K562 (cell line): ENCODE results near the gene PSME1. TPM values are rescaled to one million over a fixed set of nuclear protein-coding genes. Genes with fewer than 3 reads are reported as not detected.

ENCODE experiments used
- ATAC-seq: fragments of 200-7000 bp; cut with Tn5 transposase; 3 replicates; pipeline ENCODE4 v1.9.1; 2020; ENCODE audit warnings: moderate library complexity
- BruUV-seq: library from RNA; stranded (reverse); fragments of 400-500 nt; replicated peaks from 2 replicates; lab custom pipeline; 2021; lab: Mats Ljungman, UMichigan
- CTCF ChIA-PET: fragments of 300-600 bp; formaldehyde crosslinking; extraction: SDS; loops from one replicate; lab custom pipeline; 2021; ENCODE audit warnings: low intra/inter-chr PET ratio; lab: Yijun Ruan, JAX
- POLR2A ChIA-PET: fragments of 300-600, 350-650 bp; sonication (Branson Sonifier 250); formaldehyde crosslinking; extraction: SDS; loops from one replicate; lab custom pipeline; 2021; ENCODE audit warnings: antibody characterized with exemption, inconsistent platforms; lab: Yijun Ruan, JAX
- DNase-seq, 4 experiments: peaks; one replicate each; pipeline versions ENCODE4 v3.0.0 to v3.0.0-alpha.2; 2011 to 2018; ENCODE audit warnings: low spot score in 3 of 4, mixed read lengths in 3 of 4; ENCODE audit errors: extremely low read depth in 1 of 4
- FAIRE-seq: peaks from 2 replicates; lab custom pipeline; 2011; peaks lifted over from hg19 to GRCh38; lab: Jason Lieb, UNC
- H2AFZ ChIP-seq: 2 replicates; pipeline ENCODE4 v1.6.0; 2011; ENCODE audit warnings: low read depth, low read length, control low read depth, inconsistent platforms
- H3K27ac ChIP-seq: fragments of 200-600 bp; 3 replicates; pipeline ENCODE4 v1.8.0; 2011; ENCODE audit warnings: low read depth, mild to moderate bottlenecking, control low read depth, inconsistent platforms, low read length, moderate library complexity, mixed read lengths; ENCODE audit errors: extremely low read depth
- H3K27me3 ChIP-seq, 2 experiments: fragments of 300-600 bp in 1 of 2; 2 replicates in 1 of 2; 3 replicates in 1 of 2; pipeline versions ENCODE4 v1.6.0 to v1.8.0; 2011; ENCODE audit warnings: inconsistent platforms in 2 of 2, low read length in 2 of 2, mild to moderate bottlenecking in 1 of 2, mixed read lengths in 1 of 2, moderate library complexity in 1 of 2; ENCODE audit not compliant: control insufficient read depth in 2 of 2, insufficient read depth in 2 of 2
- H3K36me3 ChIP-seq: fragments of 300-600 bp; 3 replicates; pipeline ENCODE4 v1.8.0; 2011; ENCODE audit warnings: mild to moderate bottlenecking, low read length, inconsistent platforms; ENCODE audit not compliant: control insufficient read depth, insufficient read depth
- H3K4me1 ChIP-seq, 2 experiments: fragments of 200-600 bp in 1 of 2; replicated peaks in 1 of 2; 2 replicates in 1 of 2; 3 replicates in 1 of 2; pipeline versions ENCODE4 v1.5.1 to v1.8.0; 2011; ENCODE audit warnings: inconsistent platforms in 2 of 2, low read length in 2 of 2, mild to moderate bottlenecking in 1 of 2, mixed read lengths in 1 of 2, moderate library complexity in 1 of 2; ENCODE audit not compliant: control insufficient read depth in 2 of 2, insufficient read depth in 2 of 2
- H3K4me2 ChIP-seq: 2 replicates; pipeline ENCODE4 v1.6.1; 2011; ENCODE audit warnings: low read length, control low read depth, inconsistent platforms, mixed read lengths; ENCODE audit not compliant: insufficient read depth
- H3K4me3 ChIP-seq: fragments of 200-600 bp; sonication (generic), shearing (Covaris generic); 2 replicates; pipeline ENCODE4 v1.5.1; 2016; ENCODE audit warnings: control low read depth, inconsistent platforms
- H3K79me2 ChIP-seq: fragments of 200-600 bp; 3 replicates; pipeline ENCODE4 v1.8.0; 2011; ENCODE audit warnings: low read length, inconsistent platforms; ENCODE audit not compliant: control insufficient read depth, insufficient read depth
- H3K9ac ChIP-seq, 2 experiments: 2 replicates each; pipeline versions ENCODE4 v1.6.0 to v1.6.1; 2011; ENCODE audit warnings: low read depth in 2 of 2, low read length in 2 of 2, control low read depth in 1 of 2, inconsistent platforms in 1 of 2, mild to moderate bottlenecking in 1 of 2, mixed read lengths in 1 of 2; ENCODE audit not compliant: insufficient read depth in 1 of 2
- H3K9me1 ChIP-seq: one replicate; pipeline ENCODE4 v1.6.0; 2011; ENCODE audit warnings: inconsistent platforms, mild to moderate bottlenecking, low read length, moderate library complexity; ENCODE audit not compliant: control insufficient read depth, insufficient read depth
- H3K9me3 ChIP-seq: replicated peaks from 2 replicates; pipeline ENCODE4 v1.5.1; 2011; ENCODE audit warnings: low read depth, low read length, inconsistent platforms; ENCODE audit not compliant: control insufficient read depth, insufficient read depth
- H4K20me1 ChIP-seq: replicated peaks from 2 replicates; pipeline ENCODE4 v1.6.1; 2011; ENCODE audit warnings: low read length, inconsistent platforms, mixed read lengths; ENCODE audit not compliant: control insufficient read depth, insufficient read depth
- E2F1 ChIP-seq: sonication (generic); formaldehyde crosslinking; IDR thresholded peaks from 2 replicates; pipeline ENCODE4 v1.8.1; 2023; ENCODE audit warnings: mild to moderate bottlenecking, missing genetic modification reagents, moderate library complexity
- HBP1 ChIP-seq: fragments of 450-650 bp; formaldehyde crosslinking; IDR thresholded peaks from 2 replicates; pipeline ENCODE4 v1.4.0; 2022; ENCODE audit warnings: missing genetic modification characterization
- HDAC1 ChIP-seq, 2 experiments: fragments of 450-650 bp; IDR thresholded peaks; 2 replicates each; pipeline ENCODE4 v1.6.1; 2016 to 2017; ENCODE audit warnings: inconsistent platforms in 1 of 2, mild to moderate bottlenecking in 1 of 2, moderate library complexity in 1 of 2
- HMBOX1 ChIP-seq: sonication (generic); IDR thresholded peaks from 2 replicates; pipeline ENCODE4 v1.6.1; 2016
- IRF2 ChIP-seq: sonication (generic); formaldehyde crosslinking; IDR thresholded peaks from 2 replicates; pipeline ENCODE4 v1.8.1; 2022; ENCODE audit warnings: mild to moderate bottlenecking, missing genetic modification reagents
- KDM4B ChIP-seq, 2 experiments: fragments of 450-650 bp in 1 of 2; sonication (generic) in 1 of 2; IDR thresholded peaks; 2 replicates each; pipeline ENCODE4 v1.6.1; 2016 to 2017; ENCODE audit warnings: borderline replicate concordance in 2 of 2, antibody characterized with exemption in 1 of 2, low read depth in 1 of 2, mild to moderate bottlenecking in 1 of 2
- NCOA1 ChIP-seq: fragments of 450-650 bp; IDR thresholded peaks from 2 replicates; pipeline ENCODE4 v1.6.1; 2016; ENCODE audit warnings: low read depth
- POLR2AphosphoS2 ChIP-seq: IDR thresholded peaks from 2 replicates; pipeline ENCODE4 v1.6.1; 2012; ENCODE audit warnings: low read length, improper control_type of control experiment
- TAF7 ChIP-seq: fragments of 450-650 bp; IDR thresholded peaks from 2 replicates; pipeline ENCODE4 v1.6.1; 2016; ENCODE audit warnings: missing genetic modification characterization, missing compliant biosample characterization
- TAF9B ChIP-seq: fragments of 450-650 bp; IDR thresholded peaks from 2 replicates; pipeline ENCODE4 v1.6.1; 2018; ENCODE audit warnings: mild to moderate bottlenecking; ENCODE audit not compliant: partially characterized antibody
- ZBED1 ChIP-seq: IDR thresholded peaks from 2 replicates; pipeline ENCODE4 v1.6.1; 2014
- ZBTB1 ChIP-seq: sonication (generic); formaldehyde crosslinking; IDR thresholded peaks from 2 replicates; pipeline ENCODE4 v1.8.1; 2023; ENCODE audit warnings: missing genetic modification reagents, low read depth, mild to moderate bottlenecking, borderline replicate concordance
- WGBS: fragments of 100-300 bp; shearing (Covaris generic); methylation state at CpG from one replicate; pipeline ENCODE4 v1.1.6; 2016; ENCODE audit warnings: low coverage, mixed read lengths; ENCODE audit not compliant: insufficient coverage; ENCODE audit errors: missing lambda C conversion rate; 5-methylcytosine and 5-hydroxymethylcytosine counted together
- in situ Hi-C: fragments of 300-500 bp; cut with MboI; formaldehyde crosslinking; loops from 4 replicates; pipeline ENCODE4 v1.15.0; 2018; ENCODE audit warnings: inconsistent platforms, mixed read lengths
- intact Hi-C: fragments of 100-400 bp; cut with micrococcal nuclease; formaldehyde crosslinking; loops from 2 replicates; pipeline ENCODE4 v1.14.2; 2022
- polyA plus RNA-seq, 8 experiments: library from polyadenylated mRNA; depleted of rRNA in 4 of 8; stranded (reverse) in 5 of 8; unstranded in 3 of 8; fragments of >200 nt; fragmentation: Nextera tagmentation in 2 of 8; fragmentation: Illumina TruSeq in 1 of 8; extraction: Ambion mirVana in 2 of 8; extraction: Trizol in 1 of 8; gene quantifications; 2 replicates each; pipeline versions ENCODE4 v1.2.1 to v1.2.3, GENCODE V29; 2011 to 2014; ENCODE audit warnings: inconsistent platforms in 1 of 8, missing spikeins in 1 of 8
- total RNA-seq, 7 experiments: library from RNA; depleted of rRNA in 6 of 7; stranded (reverse); fragments of >200 nt in 6 of 7; fragmentation: Illumina TruSeq in 2 of 7; extraction: Trizol in 2 of 7; gene quantifications; 2 replicates each; pipeline versions ENCODE4 v1.2.1 to v1.2.3, GENCODE V29; 2011 to 2021; ENCODE audit warnings: low replicate concordance in 1 of 7
- TF ChIP-seq, protein P1 (sequence below): sonication (generic); formaldehyde crosslinking; IDR thresholded peaks from 2 replicates; pipeline ENCODE4 v1.8.1; 2023; ENCODE audit warnings: mild to moderate bottlenecking, missing genetic modification reagents
- TF ChIP-seq, protein P2 (sequence below): fragments of 450-650 bp; conservative IDR thresholded peaks from 2 replicates; pipeline ENCODE4 v1.6.1; 2016; ENCODE audit warnings: missing genetic modification characterization, low read depth, mild to moderate bottlenecking, missing compliant biosample characterization, moderate library complexity
- TF ChIP-seq, protein P3 (sequence below): fragments of 250-450 bp; sonication (Bioruptor Pico); IDR thresholded peaks from 2 replicates; pipeline ENCODE4 v1.8.0; 2022; ENCODE audit warnings: inconsistent platforms

Gene PSME1
- total and polyA plus RNA-seq, 9 of the 15 experiments (the other 6 are each of a cell fraction or from before 2014, with no cell fraction given) = 20.3 to 180 (median 67.5) TPM

DNA sequence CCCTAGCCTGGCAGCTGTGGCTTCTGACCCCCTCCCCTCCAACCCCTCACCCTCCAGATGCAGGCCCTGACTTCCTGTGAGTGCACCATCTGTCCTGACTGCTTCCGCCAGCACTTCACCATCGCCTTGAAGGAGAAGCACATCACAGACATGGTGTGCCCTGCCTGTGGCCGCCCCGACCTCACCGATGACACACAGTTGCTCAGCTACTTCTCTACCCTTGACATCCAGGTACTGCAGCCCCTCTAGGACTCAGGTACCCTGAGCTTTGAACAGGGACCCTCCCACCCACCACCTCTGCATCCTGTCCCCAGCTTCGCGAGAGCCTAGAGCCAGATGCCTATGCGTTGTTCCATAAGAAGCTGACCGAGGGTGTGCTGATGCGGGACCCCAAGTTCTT, 19.1 kb downstream of the PSME1 start:
- no TSS peak for BruUV-seq
- Histone ChIP-seq H3K4me3 (no peak overlapping the region), H3K27me3 (no peaks in the 10 kb centered on the region), H3K9me3 (no peaks in the 10 kb centered on the region), H3K9ac (0 out of 4 replicates have a peak overlapping the region, but pooled peaks of 1 of the 2 experiments have one; percentile 35), H3K9me1 (no peaks in the 10 kb centered on the region), H3K4me2 (no peak overlapping the region), H3K4me1 (peaks cover 0 to 11% of the 10 kb centered on the region in 2 experiments; a peak in 2 of 5 replicates), H2AFZ (no peak overlapping the region), H3K36me3 (peaks cover 68% of the 10 kb centered on the region; the same call in 2 of the 3 replicates), H3K79me2 (no peaks in the 10 kb centered on the region), H4K20me1 (no peaks in the 10 kb centered on the region), H3K27ac (no peak overlapping the region)
- TF ChIP-seq ZBTB1 (CRISPR knock-in tag) (no peak), E2F1 (no peak), ZBED1 (no peak), TAF9B (no peak), POLR2AphosphoS2 (no peak), NCOA1 (no peak), TAF7 (tag) (no peak), HBP1 (CRISPR knock-in tag) (no peak), HMBOX1 (no peak), HDAC1 (IDR thresholded peaks at IDR 0.05) (no peak), KDM4B (IDR thresholded peaks at IDR 0.05; ENCODE audit: borderline replicate concordance in 2 of 2, low read depth in 1 of 2) (no peak), IRF2 (CRISPR knock-in tag) (no peak)
- TF ChIP-seq, protein P1, sequence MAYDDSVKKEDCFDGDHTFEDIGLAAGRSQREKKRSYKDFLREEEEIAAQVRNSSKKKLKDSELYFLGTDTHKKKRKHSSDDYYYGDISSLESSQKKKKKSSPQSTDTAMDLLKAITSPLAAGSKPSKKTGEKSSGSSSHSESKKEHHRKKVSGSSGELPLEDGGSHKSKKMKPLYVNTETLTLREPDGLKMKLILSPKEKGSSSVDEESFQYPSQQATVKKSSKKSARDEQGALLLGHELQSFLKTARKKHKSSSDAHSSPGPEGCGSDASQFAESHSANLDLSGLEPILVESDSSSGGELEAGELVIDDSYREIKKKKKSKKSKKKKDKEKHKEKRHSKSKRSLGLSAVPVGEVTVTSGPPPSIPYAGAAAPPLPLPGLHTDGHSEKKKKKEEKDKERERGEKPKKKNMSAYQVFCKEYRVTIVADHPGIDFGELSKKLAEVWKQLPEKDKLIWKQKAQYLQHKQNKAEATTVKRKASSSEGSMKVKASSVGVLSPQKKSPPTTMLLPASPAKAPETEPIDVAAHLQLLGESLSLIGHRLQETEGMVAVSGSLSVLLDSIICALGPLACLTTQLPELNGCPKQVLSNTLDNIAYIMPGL (CRISPR knock-in tag) = no peak
- TF ChIP-seq, protein P2, sequence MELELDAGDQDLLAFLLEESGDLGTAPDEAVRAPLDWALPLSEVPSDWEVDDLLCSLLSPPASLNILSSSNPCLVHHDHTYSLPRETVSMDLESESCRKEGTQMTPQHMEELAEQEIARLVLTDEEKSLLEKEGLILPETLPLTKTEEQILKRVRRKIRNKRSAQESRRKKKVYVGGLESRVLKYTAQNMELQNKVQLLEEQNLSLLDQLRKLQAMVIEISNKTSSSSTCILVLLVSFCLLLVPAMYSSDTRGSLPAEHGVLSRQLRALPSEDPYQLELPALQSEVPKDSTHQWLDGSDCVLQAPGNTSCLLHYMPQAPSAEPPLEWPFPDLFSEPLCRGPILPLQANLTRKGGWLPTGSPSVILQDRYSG (tag) = no peak
- TF ChIP-seq, protein P3, sequence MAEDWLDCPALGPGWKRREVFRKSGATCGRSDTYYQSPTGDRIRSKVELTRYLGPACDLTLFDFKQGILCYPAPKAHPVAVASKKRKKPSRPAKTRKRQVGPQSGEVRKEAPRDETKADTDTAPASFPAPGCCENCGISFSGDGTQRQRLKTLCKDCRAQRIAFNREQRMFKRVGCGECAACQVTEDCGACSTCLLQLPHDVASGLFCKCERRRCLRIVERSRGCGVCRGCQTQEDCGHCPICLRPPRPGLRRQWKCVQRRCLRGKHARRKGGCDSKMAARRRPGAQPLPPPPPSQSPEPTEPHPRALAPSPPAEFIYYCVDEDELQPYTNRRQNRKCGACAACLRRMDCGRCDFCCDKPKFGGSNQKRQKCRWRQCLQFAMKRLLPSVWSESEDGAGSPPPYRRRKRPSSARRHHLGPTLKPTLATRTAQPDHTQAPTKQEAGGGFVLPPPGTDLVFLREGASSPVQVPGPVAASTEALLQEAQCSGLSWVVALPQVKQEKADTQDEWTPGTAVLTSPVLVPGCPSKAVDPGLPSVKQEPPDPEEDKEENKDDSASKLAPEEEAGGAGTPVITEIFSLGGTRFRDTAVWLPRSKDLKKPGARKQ (CRISPR knock-in tag) = no peak
- ATAC-seq (no peak), FAIRE-seq (no peak), DNase-seq (no peak)
- POLR2A ChIA-PET = interaction anchor here (1.2 to 1.3 kb wide), 2 partner anchors 8 to 19 kb away, joined by 3 to 4 read pairs; partner anchors contain the start of genes PSME1 and PSME2
- intact Hi-C loops (no loop called here), in situ Hi-C loops (no loop called here)
- WGBS = 98% methylated on average over 10 of the region's 10 CpGs
- CTCF ChIA-PET = no interaction called here
